Mononuclear cell (primary cell): ENCODE data around the gene KDM4E. TPM values are rescaled to one million over a fixed set of nuclear protein-coding genes. Genes with fewer than 3 reads are reported as not detected.
"Not testable (repeated sequence)": the region's sequence is repeated elsewhere in the genome, so short reads cannot be mapped to it uniquely, and the experiment has no call there.

Experiments
- H3K27me3 ChIP-seq: 2 replicates; pipeline ENCODE4 v1.6.0; 2011; ENCODE audit warnings: low read length, control low read depth; ENCODE audit not compliant: insufficient read depth
- H3K4me1 ChIP-seq: 2 replicates; pipeline ENCODE4 v1.5.1; 2011; ENCODE audit warnings: mild to moderate bottlenecking, low read length, control low read depth; ENCODE audit not compliant: insufficient read depth
- H3K4me3 ChIP-seq: 2 replicates; pipeline ENCODE4 v1.5.1; 2011; ENCODE audit warnings: mild to moderate bottlenecking, low read length, moderate library complexity
- H3K9me3 ChIP-seq: 2 replicates; pipeline ENCODE4 v1.5.1; 2011; ENCODE audit warnings: low read depth, mild to moderate bottlenecking, control low read depth, low read length
- total RNA-seq: library from RNA; depleted of rRNA; stranded (reverse); fragments of >200 nt; gene quantifications from one replicate; pipeline ENCODE4 v1.2.3, GENCODE V29; 2012

The KDM4E gene
- total RNA-seq: not detected

- Histone ChIP-seq H3K4me1 (no peaks in the 10 kb centered on the region), H3K9me3 (no peaks in the 10 kb centered on the region), H3K27me3 (no peaks in the 10 kb centered on the region), H3K4me3 (no peak within 1 kb of the TSS)
Observed at GRCh38 chr11:95024958-95025357, at the start of gene KDM4E. Gene KDM4E, plus strand, starts transcription at chr11:95025258. Its CDS starts 300 bp downstream, at chr11:95025558.

GRCh38 chr11:94975599-94975998, 49.5 kb upstream of the KDM4E start:
- Histone ChIP-seq H3K27me3 (no peaks in the 10 kb centered on the region), H3K9me3 (no peaks in the 10 kb centered on the region), H3K4me3 (no peak overlapping the region), H3K4me1 (peaks cover 10% of the 10 kb centered on the region)

- peaks cover 14% of the 10 kb centered on the region for H3K27me3 ChIP-seq
- no peaks in the 10 kb centered on the region for H3K4me1 ChIP-seq
- H3K9me3 ChIP-seq: no peaks in the 10 kb centered on the region
- no peak overlapping the region for H3K4me3 ChIP-seq
Observed at GRCh38 chr11:94987378-94987777, 37.7 kb upstream of the KDM4E start.

- Histone ChIP-seq H3K4me1 (no peaks in the 10 kb centered on the region), H3K4me3 (no peak overlapping the region), H3K27me3 (peaks cover 11% of the 10 kb centered on the region), H3K9me3 (no peaks in the 10 kb centered on the region)
Observed at GRCh38 chr11:94988748-94989147, 36.3 kb upstream of the KDM4E start.

GRCh38 chr11:94993400-94993943, 31.6 kb upstream of the KDM4E start:
- Histone ChIP-seq H3K27me3 (peaks cover 5% of the 10 kb centered on the region), H3K4me3 (no peak overlapping the region), H3K9me3 (no peaks in the 10 kb centered on the region), H3K4me1 (no peaks in the 10 kb centered on the region)

GRCh38 chr11:94997437-94997836, 27.6 kb upstream of the KDM4E start:
- Histone ChIP-seq H3K4me3 (no peak overlapping the region), H3K9me3 (no peaks in the 10 kb centered on the region), H3K27me3 (no peaks in the 10 kb centered on the region), H3K4me1 (no peaks in the 10 kb centered on the region)

- no peaks in the 10 kb centered on the region for H3K9me3 ChIP-seq
- no peaks in the 10 kb centered on the region for H3K27me3 ChIP-seq
- no peaks in the 10 kb centered on the region for H3K4me1 ChIP-seq
- no peak overlapping the region for H3K4me3 ChIP-seq
Observed at GRCh38 chr11:94998285-94998684, 26.8 kb upstream of the KDM4E start.

- H3K9me3 ChIP-seq: no peaks in the 10 kb centered on the region
- H3K4me1 ChIP-seq: no peaks in the 10 kb centered on the region
- H3K4me3 ChIP-seq: no peak overlapping the region
- H3K27me3 ChIP-seq: peaks cover 4% of the 10 kb centered on the region
Observed at GRCh38 chr11:95003716-95004115, 21.3 kb upstream of the KDM4E start.

- no peaks in the 10 kb centered on the region for H3K4me1 ChIP-seq
- no peak overlapping the region for H3K4me3 ChIP-seq
- H3K27me3 ChIP-seq: peaks cover 9% of the 10 kb centered on the region
- no peaks in the 10 kb centered on the region for H3K9me3 ChIP-seq
Observed at GRCh38 chr11:95005642-95006041, 19.4 kb upstream of the KDM4E start.

- no peak overlapping the region for H3K4me3 ChIP-seq
- H3K27me3 ChIP-seq: peaks cover 14% of the 10 kb centered on the region
- H3K4me1 ChIP-seq: no peaks in the 10 kb centered on the region
- H3K9me3 ChIP-seq: no peaks in the 10 kb centered on the region
Observed at GRCh38 chr11:95011376-95011775, 13.7 kb upstream of the KDM4E start.

GRCh38 chr11:95014184-95014821, 10.8 kb upstream of the KDM4E start:
- Histone ChIP-seq H3K4me3 (no peak overlapping the region), H3K27me3 (peaks cover 5% of the 10 kb centered on the region), H3K9me3 (no peaks in the 10 kb centered on the region), H3K4me1 (no peaks in the 10 kb centered on the region)

GRCh38 chr11:95016139-95016538, 8.9 kb upstream of the KDM4E start:
- H3K9me3 ChIP-seq: no peaks in the 10 kb centered on the region
- H3K4me3 ChIP-seq: no peak overlapping the region
- no peaks in the 10 kb centered on the region for H3K4me1 ChIP-seq
- H3K27me3 ChIP-seq: peaks cover 5% of the 10 kb centered on the region

GRCh38 chr11:95021468-95021867, 3.6 kb upstream of the KDM4E start:
- H3K4me1 ChIP-seq, H3K9me3 ChIP-seq, H3K4me3 ChIP-seq, H3K27me3 ChIP-seq: not testable (repeated sequence)

GRCh38 chr11:95025594-95025993, 536 bp downstream of the KDM4E start:
- H3K27me3 ChIP-seq: not testable (repeated sequence)

GRCh38 chr11:95028357-95028756, 3.3 kb downstream of the KDM4E start:
- Histone ChIP-seq H3K9me3 (no peaks in the 10 kb centered on the region), H3K4me1 (no peaks in the 10 kb centered on the region), H3K27me3 (peaks cover 3% of the 10 kb centered on the region), H3K4me3 (no peak overlapping the region)

More at GRCh38 chr11:95025594-95025993, 536 bp downstream of the KDM4E start:
- not testable (repeated sequence) for H3K4me1 ChIP-seq, H3K4me3 ChIP-seq, H3K9me3 ChIP-seq

GRCh38 chr11:95033051-95033450, 8.0 kb downstream of the KDM4E start:
- Histone ChIP-seq H3K4me3 (no peak overlapping the region), H3K9me3 (no peaks in the 10 kb centered on the region), H3K27me3 (peaks cover 11% of the 10 kb centered on the region), H3K4me1 (no peaks in the 10 kb centered on the region)
